ENCODE results near the gene SIRT5.

SIRT5 gene

DNA sequence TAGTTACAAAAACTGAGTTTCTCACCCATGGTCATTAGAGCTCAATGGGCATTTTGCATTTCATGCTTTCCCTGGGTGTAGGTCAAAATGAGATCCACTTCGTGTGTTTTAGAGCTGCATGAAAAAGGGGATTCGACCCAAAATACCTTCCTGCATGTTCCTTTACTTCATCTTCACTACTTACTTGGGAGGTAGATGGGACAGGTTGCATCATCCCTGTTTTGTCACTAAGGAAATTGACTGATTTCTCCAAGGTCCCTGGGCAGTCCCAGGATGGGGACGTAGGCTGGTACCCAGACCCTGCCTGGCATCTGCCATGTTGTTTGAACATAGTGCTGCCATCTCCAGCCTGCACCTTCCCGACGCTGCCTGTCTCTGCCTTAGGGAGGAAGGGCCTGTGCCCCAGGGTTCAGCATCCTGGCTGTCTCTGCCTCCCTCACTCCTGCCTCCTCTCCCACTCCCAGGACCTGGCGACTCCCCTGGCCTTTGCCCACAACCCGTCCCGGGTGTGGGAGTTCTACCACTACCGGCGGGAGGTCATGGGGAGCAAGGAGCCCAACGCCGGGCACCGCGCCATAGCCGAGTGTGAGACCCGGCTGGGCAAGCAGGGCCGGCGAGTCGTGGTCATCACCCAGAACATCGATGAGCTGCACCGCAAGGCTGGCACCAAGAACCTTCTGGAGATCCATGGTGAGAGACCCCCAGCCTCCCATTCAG is 17.0 kb downstream of the SIRT5 start:
- no peak for DNase-seq

DNA sequence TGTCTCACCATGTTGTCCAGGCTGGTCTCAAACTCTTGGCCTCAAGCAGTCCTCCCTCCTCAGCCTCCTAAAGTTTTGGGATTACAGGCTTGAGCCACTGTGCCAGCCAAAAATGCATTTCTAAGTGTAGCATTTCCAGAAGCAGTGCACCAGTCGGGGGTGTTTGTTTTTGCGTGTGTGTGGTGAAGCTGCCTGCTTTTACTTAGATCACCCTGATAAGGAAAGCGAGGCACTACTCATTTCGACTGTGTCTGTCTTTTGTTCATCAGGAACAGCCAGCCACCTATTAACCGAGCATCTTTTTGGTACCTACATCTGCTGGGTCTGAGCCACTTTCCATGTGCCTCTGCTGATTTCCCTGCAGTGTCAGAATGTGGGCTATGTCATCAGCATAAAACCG is 18.7 kb downstream of the SIRT5 start:
- DNase-seq = no peak

DNA sequence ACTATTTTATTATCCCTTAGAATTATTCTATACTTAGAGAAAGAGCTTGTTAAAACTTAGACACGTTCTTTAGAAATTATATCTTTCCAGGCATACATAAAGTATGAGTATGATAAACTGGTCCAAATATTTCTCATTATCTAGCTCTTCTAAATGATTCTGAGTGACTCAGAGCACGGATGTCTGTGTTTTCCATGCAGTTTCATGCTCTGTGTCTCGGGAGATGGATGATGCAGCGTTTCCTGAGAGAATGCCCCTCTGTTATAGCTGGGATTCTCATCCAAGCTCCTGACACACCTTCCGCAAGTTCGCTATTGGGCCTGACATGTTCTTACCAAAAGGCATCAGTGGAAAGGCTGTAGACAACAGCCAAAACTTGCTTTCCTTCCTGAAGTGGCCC is 19.3 kb downstream of the SIRT5 start:
- DNase-seq = no peak

GRCh38 chr6:13597073-13597472 is 22.7 kb downstream of the SIRT5 start:
- DNase-seq = no peak

- DNase-seq = no peak
Measured at GRCh38 chr6:13600036-13600435, 25.6 kb downstream of the SIRT5 start.

DNA sequence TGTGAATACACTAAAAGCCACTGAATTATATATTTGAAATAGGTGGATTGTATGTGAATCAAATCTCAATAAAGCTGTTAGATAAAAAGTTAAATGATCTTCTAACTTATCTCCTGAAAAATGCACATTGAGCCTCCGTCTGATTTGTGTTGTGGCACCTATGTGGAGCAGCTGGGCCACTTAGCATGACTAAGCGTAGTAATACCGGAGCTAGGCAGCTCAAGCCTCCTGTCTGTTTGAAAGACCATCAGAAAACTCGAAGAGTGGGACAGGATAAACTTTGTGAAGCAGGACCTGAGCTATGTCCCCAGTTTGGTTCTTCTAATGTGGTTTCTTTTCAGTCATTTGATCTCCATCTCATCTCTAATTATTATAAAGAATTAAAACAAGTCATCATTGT is 29.7 kb downstream of the SIRT5 start:
- no peak for DNase-seq

- DNase-seq = no peak
Measured at GRCh38 chr6:13604546-13605416, 30.4 kb downstream of the SIRT5 start.

- no peak for DNase-seq
Measured at GRCh38 chr6:13605634-13606033, 31.2 kb downstream of the SIRT5 start.

DNA sequence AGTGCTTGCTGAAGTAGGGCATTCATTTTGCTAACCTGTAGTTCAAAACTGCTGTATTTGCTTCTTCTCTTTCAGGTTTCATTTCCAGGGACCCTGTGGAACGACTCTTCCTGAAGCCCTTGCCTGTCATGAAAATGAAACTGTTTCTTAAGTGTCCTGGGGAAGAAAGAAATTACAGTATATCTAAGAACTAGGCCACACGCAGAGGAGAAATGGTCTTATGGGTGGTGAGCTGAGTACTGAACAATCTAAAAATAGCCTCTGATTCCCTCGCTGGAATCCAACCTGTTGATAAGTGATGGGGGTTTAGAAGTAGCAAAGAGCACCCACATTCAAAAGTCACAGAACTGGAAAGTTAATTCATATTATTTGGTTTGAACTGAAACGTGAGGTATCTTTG is 37.3 kb downstream of the SIRT5 start:
- DNase-seq = no peak

GRCh38 chr6:13613029-13613594 is 38.7 kb downstream of the SIRT5 start:
- DNase-seq = no peak

GRCh38 chr6:13614126-13614925 is 39.9 kb downstream of the SIRT5 start:
- DNase-seq = no peak

DNA sequence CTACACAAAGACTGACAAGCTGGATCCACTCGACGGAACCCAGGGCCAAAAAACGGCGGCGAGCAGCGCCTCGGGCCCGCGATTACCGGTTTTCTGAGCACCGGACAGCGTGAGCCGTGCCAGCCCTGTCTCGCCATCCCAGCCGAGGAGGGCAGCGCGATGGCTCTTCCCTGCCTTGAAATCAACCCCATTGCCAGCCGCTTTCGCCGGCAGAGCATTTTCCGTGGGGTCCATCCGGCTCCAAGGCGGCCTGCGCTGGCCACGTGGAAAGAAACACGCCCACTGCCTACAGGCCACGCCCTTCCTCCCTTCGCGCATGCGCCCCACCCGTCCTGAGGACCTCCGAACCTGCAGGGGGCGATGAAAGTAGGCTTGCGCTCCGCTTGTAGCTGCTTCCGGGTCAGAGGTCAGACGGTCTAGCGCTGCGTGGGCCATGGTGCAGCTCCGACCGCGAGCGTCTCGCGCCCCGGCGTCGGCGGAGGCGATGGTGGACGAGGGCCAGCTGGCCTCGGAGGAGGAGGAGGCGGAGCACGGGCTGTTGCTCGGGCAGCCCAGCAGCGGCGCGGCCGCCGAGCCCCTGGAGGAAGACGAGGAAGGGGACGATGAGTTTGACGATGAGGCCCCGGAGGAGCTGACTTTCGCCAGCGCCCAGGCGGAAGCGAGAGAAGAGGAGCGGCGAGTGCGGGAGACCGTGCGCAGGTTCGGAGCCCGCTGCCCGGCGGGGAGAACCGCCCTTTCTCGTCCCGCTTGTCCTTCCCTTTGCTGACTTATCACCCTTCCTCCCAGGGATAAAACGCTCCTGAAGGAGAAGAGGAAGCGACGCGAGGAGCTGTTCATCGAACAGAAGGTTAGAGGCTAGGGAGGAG is 40.8 kb downstream of the SIRT5 start, which contains the start of gene NOL7:
NOL7 (plus strand) TSS at position 410 of the 866 bp plus-strand sequence; CDS start at position 434, 24 bp downstream.
- DNase-seq = peak; percentile 95

- no peak for DNase-seq
Measured at GRCh38 chr6:13615792-13616120, 41.4 kb downstream of the SIRT5 start.

DNA sequence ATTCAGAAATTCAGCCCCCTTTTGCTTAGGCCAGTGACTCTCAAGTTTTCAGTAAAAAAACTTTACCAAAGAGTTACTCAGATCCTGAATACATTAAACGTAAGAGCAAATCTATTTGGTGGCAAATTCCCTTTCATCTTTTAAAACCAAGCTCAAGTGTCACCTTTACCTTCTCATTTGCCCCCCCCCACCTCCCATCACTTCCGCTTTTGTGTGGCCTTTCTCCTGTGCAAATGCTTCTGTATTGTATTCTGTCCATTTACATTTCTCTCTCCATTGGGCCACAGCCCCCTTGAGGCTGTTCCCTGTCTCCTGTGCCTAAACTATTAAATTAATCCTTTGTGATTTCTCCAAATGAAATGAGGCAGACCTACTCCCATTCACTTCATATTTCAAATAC is 42.7 kb downstream of the SIRT5 start:
- DNase-seq = no peak

- no peak for DNase-seq
Measured at GRCh38 chr6:13624871-13625288, 50.5 kb downstream of the SIRT5 start.

DNA sequence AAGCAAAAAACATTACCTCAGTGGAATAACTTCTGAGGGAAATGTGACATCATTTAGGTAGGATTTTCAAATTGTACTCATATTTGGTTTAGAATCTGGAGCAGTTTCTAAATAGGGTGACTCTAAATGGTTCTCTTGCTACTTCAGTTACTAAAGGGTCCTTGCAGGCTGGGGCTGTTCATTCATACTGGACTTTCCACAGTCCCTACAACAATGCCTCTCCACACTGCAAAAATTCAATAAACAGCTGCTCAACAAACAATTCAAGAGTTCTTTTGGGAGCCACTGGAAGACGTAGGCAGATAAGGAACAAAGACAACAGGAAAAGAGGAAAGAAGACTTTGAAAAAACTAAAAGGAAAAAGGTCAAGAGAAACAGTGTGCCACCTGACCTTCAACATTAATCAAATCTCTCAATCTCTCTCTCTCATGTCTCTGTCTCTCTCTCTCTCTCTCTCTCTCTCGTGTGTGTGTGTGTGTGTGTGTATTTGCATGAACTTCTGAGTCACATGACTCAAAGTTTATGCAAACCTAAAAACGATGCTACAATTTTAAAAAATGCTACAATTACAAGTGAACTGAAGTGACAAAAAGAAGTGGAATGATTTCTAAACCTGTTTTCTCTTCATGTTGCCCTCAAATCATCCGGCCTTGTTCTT is 55.2 kb downstream of the SIRT5 start:
- DNase-seq = no peak

DNA sequence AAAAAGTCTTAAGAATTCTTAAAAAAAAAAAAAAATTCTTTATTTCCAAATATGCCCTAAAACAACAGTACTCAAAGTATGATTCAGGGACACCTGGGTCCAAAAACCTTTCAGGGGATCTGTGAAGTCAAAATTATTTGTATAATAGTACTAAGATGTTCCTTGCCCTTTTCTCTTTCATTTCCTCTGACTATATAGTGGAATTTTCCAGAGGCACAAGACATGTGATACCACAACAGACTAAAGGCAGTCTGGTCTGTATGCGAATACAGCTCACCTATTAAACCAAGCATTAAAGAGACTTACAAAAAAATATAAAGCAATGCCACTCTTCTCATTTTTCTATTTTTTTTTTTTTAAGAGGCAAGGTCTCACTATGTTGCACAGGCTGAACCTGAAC is 56.1 kb downstream of the SIRT5 start:
- no peak for DNase-seq

DNA sequence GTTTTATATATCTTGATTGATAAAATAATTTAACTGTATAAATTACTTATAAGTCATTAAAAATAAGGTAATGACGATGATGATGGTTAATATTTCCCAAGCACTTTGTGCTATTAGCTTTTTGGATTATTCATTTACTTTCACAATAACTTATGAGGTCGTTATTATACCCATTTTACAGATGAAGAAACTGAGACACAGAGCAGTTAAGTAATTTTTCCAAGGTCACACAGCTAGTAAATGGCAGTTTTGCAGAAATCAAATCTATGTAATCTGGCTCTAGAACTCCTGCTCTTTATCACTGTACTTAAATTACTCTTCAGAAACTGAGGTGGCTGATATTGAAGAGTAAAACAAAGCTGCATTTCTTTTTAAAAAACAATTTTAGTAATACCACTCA is 58.9 kb downstream of the SIRT5 start:
- DNase-seq = no peak

- DNase-seq = no peak
Measured at GRCh38 chr6:13635948-13636658, 61.7 kb downstream of the SIRT5 start.

- no peak for DNase-seq
Measured at GRCh38 chr6:13638014-13638413, 63.6 kb downstream of the SIRT5 start.

DNA sequence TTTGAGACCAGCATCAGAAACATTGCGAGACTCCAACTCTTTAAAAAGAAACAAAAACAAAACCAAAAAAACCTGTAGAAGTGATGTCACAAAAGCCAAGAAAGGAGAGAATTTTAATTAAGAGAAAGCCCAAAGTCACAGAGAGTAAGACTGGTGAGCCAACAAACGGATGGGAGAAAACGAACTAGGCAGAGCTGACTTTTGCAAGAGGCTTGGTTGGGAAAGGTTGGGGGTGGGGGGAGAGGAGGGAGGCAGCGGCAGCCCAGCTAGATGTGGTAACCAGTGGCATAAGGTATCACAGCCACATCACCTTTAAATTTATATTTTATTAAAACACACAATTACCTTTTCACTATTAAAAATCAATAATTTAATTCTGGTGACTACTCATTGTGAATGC is 64.2 kb downstream of the SIRT5 start:
- DNase-seq = no peak
